SJSA1 (cell line): ENCODE data around the gene PDHX. TPM values are rescaled to one million over a fixed set of nuclear protein-coding genes. Genes with fewer than 3 reads are reported as not detected.
"Not testable (repeated sequence)": the region's sequence is repeated elsewhere in the genome, so short reads cannot be mapped to it uniquely, and the experiment has no call there.

Experiments
- DNase-seq, 2 experiments: peaks; one replicate each; pipeline ENCODE4 v3.0.0-alpha.2; 2015 to 2020; ENCODE audit warnings: low spot score in 2 of 2, low read depth in 1 of 2
- H3K27ac ChIP-seq: fragments of 250-450 bp; sonication (Bioruptor Pico); 2 replicates; pipeline ENCODE4 v1.5.1; 2020; ENCODE audit warnings: mild to moderate bottlenecking, moderate library complexity
- H3K27me3 ChIP-seq: fragments of 250-450 bp; sonication (Bioruptor Pico); replicated peaks from 2 replicates; pipeline ENCODE4 v1.5.1; 2020; ENCODE audit warnings: mild to moderate bottlenecking, moderate library complexity
- H3K36me3 ChIP-seq: fragments of 250-450 bp; sonication (Bioruptor Pico); 2 replicates; pipeline ENCODE4 v1.5.1; 2020; ENCODE audit warnings: mild to moderate bottlenecking
- H3K4me1 ChIP-seq: fragments of 250-450 bp; sonication (Bioruptor Pico); replicated peaks from 2 replicates; pipeline ENCODE4 v1.6.1; 2021; ENCODE audit warnings: mild to moderate bottlenecking
- H3K4me3 ChIP-seq: fragments of 250-450 bp; sonication (Bioruptor Pico); 2 replicates; pipeline ENCODE4 v1.5.1; 2020; ENCODE audit warnings: mild to moderate bottlenecking
- H3K9me3 ChIP-seq: fragments of 250-450 bp; sonication (Bioruptor Pico); replicated peaks from 2 replicates; pipeline ENCODE4 v1.5.1; 2020; ENCODE audit warnings: mild to moderate bottlenecking
- total RNA-seq: library from RNA; depleted of rRNA; stranded (reverse); fragments of >200 nt; shearing (Covaris generic); gene quantifications from 2 replicates; pipeline ENCODE4 v1.2.3, GENCODE V29; 2014; rRNA removed

Gene PDHX
- total RNA-seq: 41.5 and 58.2 TPM in 2 replicates

DNA sequence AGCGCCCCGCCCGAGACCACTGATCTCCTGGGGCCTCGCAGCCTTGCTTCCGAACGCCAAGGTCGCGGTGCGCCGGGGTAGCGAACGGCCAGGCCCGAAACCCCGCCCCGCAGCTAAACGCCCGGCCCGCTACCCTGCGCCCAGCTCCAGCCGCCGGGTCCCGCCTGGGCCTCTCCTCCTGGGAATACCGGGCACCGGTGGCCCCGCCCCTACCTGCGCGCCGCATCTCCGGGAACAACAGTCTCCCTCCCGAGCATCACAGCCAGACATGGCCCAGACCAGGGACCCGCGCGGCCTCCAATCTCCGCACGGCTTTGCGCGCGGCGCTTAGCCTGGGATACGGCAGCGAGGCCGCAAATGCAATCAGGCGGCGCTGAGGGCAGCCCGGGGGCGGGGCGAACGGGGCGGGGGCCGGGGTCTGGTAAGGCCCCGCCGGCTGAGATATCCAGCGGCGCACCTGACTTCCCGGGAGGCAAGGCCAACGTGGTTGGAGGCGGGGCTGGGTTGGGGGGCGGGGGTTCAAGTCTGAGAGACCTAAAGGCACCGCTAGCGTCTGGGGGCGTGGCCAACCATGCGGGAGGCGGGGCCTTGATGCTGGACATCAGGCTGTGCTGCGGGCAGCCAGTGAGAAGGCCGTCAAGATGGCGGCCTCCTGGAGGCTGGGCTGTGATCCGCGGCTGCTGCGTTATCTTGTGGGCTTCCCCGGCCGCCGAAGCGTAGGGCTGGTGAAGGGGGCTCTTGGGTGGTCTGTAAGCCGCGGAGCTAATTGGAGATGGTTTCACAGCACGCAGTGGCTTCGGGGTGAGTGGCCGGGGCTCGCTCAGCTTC lies at the start of gene PDHX, which contains the start of gene APIP:
PDHX (plus strand) TSS at position 604 of the 828 bp plus-strand sequence; CDS start at position 642, 38 bp downstream.
APIP (minus strand) TSS at position 365 of the 828 bp plus-strand sequence; CDS start at position 270, 95 bp downstream.
- DNase-seq: peak; percentile 91 to 99
- no peaks in the 10 kb centered on the region for H3K9me3 ChIP-seq
- H3K27me3 ChIP-seq: no peaks in the 10 kb centered on the region
- peak within 1 kb of the TSS; percentile 85 for H3K4me3 ChIP-seq
- peaks cover 14% of the 10 kb centered on the region for H3K4me1 ChIP-seq
- peak within 1 kb of the TSS; percentile 79 for H3K27ac ChIP-seq
- H3K36me3 ChIP-seq: peaks cover 26% of the 10 kb centered on the region

DNA sequence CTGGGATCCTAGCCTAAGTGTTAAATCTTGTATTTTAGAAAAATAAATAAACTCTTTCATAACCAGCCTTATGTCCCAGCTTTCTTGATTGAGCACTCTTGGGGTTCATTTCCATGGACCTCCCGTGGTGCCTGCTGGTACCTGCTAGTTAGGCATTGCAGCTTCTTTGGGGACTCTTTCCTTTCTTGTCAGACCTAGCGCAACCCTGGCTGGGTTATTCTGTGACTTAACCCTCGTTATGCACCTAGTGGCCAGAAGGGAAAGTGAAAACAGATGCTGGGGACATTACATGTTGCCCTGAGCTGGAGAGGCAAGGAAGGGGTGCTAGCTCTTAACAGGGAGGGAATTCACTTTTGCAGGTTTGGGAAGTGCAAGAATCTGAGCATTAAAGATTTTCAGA lies 47.0 kb upstream of the PDHX start:
- Histone ChIP-seq H3K9me3 (no peaks in the 10 kb centered on the region; the same call in 1 of the 2 replicates), H3K36me3 (no peaks in the 10 kb centered on the region)
- DNase-seq: no peak

DNA sequence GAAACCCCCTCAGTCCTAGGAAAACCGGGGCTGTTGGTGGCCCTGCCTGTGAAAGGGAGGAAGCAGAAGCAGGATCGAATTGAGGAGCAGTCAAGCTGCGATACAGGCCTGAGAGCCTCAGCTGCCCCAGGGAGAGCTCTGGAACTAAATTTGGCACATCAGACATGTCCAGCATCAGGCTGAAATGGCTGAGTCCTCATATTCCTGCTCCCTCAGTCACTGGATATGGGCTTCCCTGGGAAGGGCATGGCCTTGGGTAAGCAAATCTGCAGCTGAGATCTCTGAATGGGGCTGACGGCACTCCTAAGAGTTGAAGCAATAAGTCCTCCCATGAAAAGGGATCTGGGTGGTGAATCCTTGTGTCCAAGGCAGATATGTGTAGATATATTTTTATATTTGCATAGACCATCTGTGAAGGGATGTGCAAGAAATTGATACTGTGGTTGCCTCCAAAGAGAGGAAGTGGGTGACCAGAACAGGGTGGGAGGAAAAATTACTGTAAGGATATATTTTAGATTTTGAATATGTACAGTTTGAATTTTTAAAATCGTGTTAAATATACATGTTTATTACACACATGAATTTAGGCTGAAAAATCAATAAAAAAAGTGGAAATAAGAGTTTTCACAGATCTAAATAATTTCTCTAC lies 45.7 kb upstream of the PDHX start:
- DNase-seq: no peak

More for the DNA sequence above, 47.0 kb upstream of the PDHX start:
- Histone ChIP-seq H3K27me3 (no peaks in the 10 kb centered on the region), H3K27ac (no peak overlapping the region), H3K4me3 (no peak overlapping the region), H3K4me1 (no peaks in the 10 kb centered on the region)

DNA sequence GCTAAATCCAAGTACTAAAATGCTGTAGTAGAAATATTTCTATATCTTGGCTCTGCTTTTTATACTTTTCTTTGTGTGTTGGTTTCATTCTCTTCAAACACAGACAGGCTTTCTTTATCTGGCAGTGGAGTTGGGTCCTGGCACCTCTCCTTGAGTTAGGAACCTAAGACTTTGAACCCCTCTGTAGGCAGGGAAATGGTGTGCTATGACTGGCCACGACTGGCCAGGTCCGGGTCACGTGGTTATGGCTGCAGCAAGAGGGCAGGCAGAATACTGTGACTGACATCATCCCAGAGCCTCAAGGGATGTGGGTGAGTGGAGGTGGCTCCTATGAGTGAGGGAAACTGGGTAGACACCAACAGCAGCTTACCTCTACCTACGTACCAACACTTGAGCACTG lies 42.2 kb upstream of the PDHX start:
- Histone ChIP-seq H3K36me3 (no peaks in the 10 kb centered on the region), H3K9me3 (no peaks in the 10 kb centered on the region), H3K4me3 (no peak overlapping the region), H3K27me3 (no peaks in the 10 kb centered on the region), H3K4me1 (no peaks in the 10 kb centered on the region), H3K27ac (no peak overlapping the region)
- no peak for DNase-seq

More for the DNA sequence above, 45.7 kb upstream of the PDHX start:
- Histone ChIP-seq H3K4me3 (no peak overlapping the region), H3K9me3 (no peaks in the 10 kb centered on the region; the same call in 1 of the 2 replicates), H3K27me3 (no peaks in the 10 kb centered on the region), H3K4me1 (no peaks in the 10 kb centered on the region), H3K27ac (no peak overlapping the region), H3K36me3 (no peaks in the 10 kb centered on the region)

DNA sequence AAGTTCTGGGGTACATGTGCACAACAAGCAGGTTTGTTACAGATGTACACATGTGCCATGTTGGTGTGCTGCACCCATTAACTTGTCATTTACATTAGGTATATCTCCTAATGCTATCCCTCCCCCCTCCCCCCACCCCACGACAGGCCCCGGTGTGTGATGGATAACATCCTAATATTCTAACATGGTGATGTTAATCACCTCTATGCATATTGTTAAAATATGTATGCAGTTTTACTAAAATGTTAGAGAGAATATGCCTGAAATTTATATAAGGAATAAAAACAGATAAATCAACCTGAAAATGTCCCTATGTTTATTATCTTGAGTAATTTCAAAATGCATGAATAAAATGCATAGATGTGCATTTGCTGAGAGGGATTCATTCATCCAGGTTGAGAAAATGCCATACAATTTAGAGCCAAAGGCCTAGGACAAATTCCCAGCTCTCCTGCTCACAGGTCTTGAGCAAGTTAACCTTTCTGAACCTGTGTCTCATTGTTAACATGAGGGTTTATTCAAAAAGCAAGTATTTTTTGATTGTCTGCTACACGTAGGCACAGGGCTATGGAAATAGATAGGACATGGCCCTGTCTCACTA lies 38.9 kb upstream of the PDHX start:
- no peaks in the 10 kb centered on the region for H3K9me3 ChIP-seq
- H3K36me3 ChIP-seq: peaks cover 5% of the 10 kb centered on the region; the same call in 1 of the 2 replicates
- no peak for DNase-seq
- H3K4me1 ChIP-seq: no peaks in the 10 kb centered on the region
- no peak overlapping the region for H3K27ac ChIP-seq
- no peak overlapping the region for H3K4me3 ChIP-seq
- no peaks in the 10 kb centered on the region for H3K27me3 ChIP-seq

DNA sequence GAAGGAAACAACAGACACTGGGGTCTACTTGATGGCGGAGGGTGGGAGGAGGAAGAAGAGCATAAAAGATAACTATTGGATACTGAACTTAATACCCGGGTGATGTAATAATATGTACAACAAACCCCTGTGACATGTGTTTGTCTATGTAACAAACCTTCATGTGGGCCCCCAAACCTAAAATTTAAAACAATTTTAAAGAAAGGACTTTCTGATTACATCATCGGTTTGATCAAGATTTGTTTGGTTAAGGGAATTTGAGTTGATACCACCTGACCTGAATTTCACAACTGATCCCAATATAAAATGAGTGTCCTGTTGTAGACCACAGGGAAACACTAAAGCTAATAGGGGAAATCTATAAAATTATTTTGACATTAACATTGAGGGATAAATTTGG lies 34.5 kb upstream of the PDHX start:
- Histone ChIP-seq H3K27ac (no peak overlapping the region), H3K9me3 (no peaks in the 10 kb centered on the region), H3K4me3 (no peak overlapping the region), H3K4me1 (no peaks in the 10 kb centered on the region), H3K36me3 (peaks cover 8% of the 10 kb centered on the region), H3K27me3 (no peaks in the 10 kb centered on the region)
- no peak for DNase-seq

DNA sequence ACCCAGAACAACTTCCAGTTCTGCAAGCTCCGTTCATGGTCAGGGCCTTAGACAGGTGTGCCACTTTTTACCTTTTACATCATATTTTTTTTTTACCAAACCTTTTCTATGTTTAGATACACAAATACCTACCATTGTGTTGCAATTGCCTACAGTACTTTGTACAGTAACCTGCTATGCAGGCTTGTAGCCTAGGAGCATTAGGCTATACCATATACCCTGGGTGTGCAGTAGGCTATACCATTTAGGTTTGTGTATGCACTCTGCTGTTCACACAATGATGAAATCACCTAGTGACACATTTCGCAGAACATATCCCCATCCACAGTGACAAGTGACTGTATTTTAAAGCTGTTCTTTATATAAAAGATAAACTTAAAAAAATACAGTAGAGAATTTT lies 29.8 kb upstream of the PDHX start:
- Histone ChIP-seq H3K27me3 (no peaks in the 10 kb centered on the region), H3K4me3 (no peak overlapping the region), H3K4me1 (no peaks in the 10 kb centered on the region), H3K27ac (no peak overlapping the region), H3K36me3 (peaks cover 7% of the 10 kb centered on the region), H3K9me3 (no peaks in the 10 kb centered on the region)
- no peak for DNase-seq

DNA sequence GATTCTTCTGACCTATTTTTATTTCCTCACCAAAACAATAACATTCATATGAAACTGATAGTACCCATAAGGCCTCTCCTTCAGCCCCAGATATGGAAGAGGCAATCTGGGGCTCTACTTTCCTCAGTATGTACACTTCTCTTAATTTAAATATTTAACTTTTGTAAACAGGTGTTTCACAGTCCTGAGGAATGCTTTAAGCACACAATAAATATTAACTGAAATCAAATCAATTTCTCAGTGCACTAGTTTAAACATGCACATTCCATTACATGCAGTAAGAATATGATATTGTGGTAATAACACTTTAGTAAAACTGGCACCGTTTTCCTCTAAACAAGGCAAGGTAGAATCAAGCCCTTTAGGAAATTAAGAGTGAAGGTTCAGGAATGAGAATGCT lies 29.2 kb upstream of the PDHX start:
- no peak for DNase-seq
- Histone ChIP-seq H3K27ac (no peak overlapping the region), H3K27me3 (no peaks in the 10 kb centered on the region)

DNA sequence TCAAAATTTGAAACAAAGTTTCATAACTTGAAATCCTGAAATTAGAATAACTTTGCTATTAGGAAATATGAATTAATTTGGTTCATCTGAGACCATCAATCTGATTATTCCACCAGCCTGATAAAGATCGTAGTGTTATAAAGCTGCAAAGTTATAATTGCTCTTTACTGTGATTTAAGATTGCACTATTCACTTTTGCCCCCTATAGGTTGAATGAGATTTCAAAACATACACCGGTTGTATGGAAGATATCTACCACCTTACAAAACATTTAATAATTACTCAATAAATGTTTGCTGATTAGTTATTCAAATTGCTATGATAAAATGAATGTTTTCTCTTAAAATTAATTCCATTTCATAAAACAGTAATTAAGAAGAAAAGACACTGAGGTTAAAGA lies 26.3 kb upstream of the PDHX start:
- no peaks in the 10 kb centered on the region for H3K9me3 ChIP-seq
- H3K4me3 ChIP-seq: no peak overlapping the region
- H3K27me3 ChIP-seq: no peaks in the 10 kb centered on the region
- no peak for DNase-seq
- no peak overlapping the region for H3K27ac ChIP-seq
- no peaks in the 10 kb centered on the region for H3K36me3 ChIP-seq
- H3K4me1 ChIP-seq: no peaks in the 10 kb centered on the region

More for the DNA sequence above, 29.2 kb upstream of the PDHX start:
- Histone ChIP-seq H3K36me3 (peaks cover 3% of the 10 kb centered on the region; the same call in 1 of the 2 replicates), H3K4me3 (no peak overlapping the region), H3K4me1 (no peaks in the 10 kb centered on the region), H3K9me3 (no peaks in the 10 kb centered on the region)

DNA sequence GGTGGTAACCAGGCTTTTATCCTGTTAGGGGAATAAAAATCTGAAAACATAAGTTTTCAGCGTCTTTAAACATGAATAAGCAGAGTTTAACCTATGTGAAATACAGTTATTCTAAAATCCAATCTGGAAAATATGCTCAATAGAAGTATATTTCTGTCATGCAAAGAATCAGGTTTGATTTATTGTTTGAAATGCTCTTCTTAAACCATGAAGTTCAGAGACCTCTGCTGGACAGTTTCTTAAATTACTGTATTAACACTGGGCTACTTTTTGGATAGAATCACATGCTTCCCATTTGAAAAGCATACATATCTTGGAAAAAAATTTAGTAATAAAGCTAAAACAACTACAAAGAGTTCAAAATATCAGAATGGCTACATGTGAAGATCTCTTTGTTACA lies 25.6 kb upstream of the PDHX start:
- Histone ChIP-seq H3K4me1 (no peaks in the 10 kb centered on the region), H3K27me3 (no peaks in the 10 kb centered on the region), H3K36me3 (no peaks in the 10 kb centered on the region), H3K4me3 (no peak overlapping the region), H3K9me3 (no peaks in the 10 kb centered on the region), H3K27ac (no peak overlapping the region)
- peak in 1 of 2 experiments; percentile 14 for DNase-seq

DNA sequence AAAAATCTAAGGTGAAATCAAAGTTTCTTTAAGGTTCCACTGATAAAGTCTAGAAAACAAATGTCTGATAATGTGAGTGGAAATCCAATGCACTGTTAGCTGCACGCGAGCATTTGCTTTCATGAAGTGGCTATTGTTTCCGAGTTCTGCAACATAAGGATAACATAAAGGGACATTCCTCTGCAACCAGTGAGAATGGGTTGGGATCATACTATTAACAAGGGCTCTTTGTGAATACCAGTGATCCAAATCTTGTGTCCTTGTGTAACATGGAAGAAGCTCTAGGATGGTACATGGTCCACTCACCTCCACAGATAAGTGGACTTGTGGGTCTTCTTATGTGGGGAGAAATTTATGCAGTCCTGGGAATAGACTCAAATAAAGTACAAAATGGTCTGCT lies 24.8 kb upstream of the PDHX start:
- Histone ChIP-seq H3K36me3 (no peaks in the 10 kb centered on the region), H3K27me3 (no peaks in the 10 kb centered on the region), H3K27ac (no peak overlapping the region), H3K9me3 (no peaks in the 10 kb centered on the region), H3K4me1 (no peaks in the 10 kb centered on the region), H3K4me3 (no peak overlapping the region)
- no peak for DNase-seq

DNA sequence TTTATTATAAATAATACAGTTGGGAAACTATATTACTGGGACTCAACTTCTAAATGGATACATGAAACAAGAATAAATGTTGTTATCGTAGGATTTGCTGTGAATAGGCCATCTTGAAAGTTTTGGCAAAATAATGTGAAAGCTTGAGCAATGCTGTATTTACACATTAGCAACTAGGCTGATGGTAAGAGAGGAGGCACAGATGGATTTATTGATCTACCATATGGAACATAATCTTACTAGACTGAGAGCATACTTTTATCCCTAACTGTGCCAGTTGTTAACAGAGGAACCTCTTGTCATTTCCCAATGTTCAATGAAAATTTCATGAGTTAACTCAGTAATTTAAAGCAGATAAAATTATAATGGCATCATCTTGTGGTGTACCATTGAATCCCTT lies 23.0 kb upstream of the PDHX start:
- Histone ChIP-seq H3K9me3 (no peaks in the 10 kb centered on the region), H3K36me3 (no peaks in the 10 kb centered on the region), H3K27me3 (no peaks in the 10 kb centered on the region), H3K4me1 (no peaks in the 10 kb centered on the region), H3K27ac (no peak overlapping the region), H3K4me3 (no peak overlapping the region)
- DNase-seq: no peak

DNA sequence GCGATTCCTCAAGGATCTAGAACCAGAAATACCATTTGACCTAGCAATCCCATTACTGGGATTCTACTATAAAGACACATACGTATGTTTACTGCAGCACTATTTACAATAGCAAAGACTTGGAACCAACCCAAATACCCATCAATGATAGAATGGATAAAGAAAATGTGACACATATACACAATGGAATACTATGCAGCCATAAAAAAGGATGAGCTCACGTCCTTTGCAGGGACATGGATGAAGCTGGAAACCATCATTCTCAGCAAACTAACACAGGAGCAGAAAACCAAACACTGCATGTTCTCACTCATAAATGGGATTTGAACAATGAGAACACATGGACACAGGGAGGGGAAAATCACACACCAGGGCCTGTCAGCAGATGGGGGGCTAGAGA lies 20.2 kb upstream of the PDHX start:
- not testable (repeated sequence) for H3K4me1 ChIP-seq, H3K9me3 ChIP-seq, H3K36me3 ChIP-seq, H3K27me3 ChIP-seq, H3K27ac ChIP-seq, DNase-seq, H3K4me3 ChIP-seq
